Measurements from ENCODE around the gene HS6ST2.

Gene HS6ST2

GRCh38 chrX:132795181-132795580 is 163.2 kb downstream of the HS6ST2 start:
- no peak for DNase-seq (ENCODE audit: low read depth in 2 of 2)

DNA sequence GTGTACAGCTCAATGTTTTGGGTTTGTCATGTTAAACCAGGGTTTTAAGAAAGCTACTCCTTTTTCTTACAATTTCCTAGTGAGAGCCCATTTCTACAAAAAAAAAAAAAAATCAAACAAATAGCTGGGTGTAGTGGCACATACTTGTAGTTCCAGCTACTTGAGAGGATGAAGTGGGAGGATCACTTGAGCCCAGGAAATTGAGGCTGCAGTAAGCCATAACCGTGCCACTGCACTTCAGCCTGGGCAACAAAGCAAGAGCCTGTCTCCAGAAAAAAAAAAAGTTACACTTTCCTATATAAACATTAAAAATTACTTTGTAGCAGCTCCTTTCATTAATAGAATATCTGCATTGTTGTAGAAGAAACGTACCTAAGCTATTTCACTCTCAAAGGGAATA is 166.7 kb downstream of the HS6ST2 start:
- DNase-seq (ENCODE audit: low read depth in 2 of 2): no peak

DNA sequence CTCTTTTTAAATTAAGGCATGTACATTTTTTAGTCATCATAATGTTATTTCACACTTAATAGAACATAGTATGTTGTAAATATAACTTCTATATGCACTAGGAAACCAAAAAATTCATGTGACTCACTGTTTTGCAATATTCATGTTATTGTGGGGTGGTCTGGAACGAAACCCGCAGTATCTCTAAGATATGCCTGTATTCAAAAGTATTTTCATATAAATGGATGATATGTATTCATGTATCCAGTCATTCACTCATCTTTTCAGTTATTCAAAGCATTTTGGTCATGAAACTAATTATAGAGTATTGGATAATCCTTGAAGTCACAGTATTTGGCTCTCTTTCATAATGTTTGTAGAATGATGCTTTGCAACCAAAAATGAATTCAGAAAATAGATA is 168.1 kb downstream of the HS6ST2 start:
- no peak for DNase-seq (ENCODE audit: low read depth in 2 of 2)

DNA sequence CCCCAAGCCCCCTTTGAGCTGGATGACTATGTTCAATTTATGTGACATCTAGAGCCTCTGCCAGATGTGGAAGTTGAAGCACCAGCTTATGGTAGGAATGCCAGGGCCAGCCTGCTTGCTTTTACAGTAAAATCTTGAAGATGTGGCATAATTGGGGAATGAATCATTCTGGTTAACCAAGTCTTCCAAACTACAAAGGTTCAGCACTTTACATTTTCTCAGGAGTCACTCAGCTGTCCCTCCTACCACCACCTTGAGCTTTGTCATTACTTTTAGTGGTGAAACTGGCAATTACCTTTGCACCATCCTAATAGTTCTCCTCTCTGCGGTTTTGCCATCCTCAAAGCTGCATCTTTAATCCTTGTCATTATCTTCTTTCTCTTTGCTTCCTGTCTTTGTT is 172.2 kb downstream of the HS6ST2 start:
- DNase-seq (ENCODE audit: low read depth in 2 of 2): no peak

DNA sequence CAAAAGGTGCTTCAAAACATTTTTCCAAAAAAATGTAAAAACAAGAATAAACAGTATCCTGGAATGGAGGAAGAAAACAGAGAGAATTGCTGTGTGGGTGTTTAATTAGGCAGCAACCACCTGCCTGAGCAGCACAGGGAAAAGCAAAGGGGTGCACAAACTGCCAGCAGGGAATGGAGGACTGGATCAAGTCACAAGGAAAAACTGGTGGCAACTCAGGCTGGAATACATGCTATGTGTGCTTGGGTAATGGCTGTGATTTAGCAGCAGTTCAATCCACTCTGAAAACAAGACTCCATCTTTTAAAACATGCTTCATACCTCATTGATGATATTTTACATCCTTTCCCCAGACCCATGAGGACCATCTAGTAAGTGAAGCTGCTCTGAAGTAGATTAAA is 179.5 kb downstream of the HS6ST2 start:
- no peak for DNase-seq (ENCODE audit: low read depth in 2 of 2)

DNA sequence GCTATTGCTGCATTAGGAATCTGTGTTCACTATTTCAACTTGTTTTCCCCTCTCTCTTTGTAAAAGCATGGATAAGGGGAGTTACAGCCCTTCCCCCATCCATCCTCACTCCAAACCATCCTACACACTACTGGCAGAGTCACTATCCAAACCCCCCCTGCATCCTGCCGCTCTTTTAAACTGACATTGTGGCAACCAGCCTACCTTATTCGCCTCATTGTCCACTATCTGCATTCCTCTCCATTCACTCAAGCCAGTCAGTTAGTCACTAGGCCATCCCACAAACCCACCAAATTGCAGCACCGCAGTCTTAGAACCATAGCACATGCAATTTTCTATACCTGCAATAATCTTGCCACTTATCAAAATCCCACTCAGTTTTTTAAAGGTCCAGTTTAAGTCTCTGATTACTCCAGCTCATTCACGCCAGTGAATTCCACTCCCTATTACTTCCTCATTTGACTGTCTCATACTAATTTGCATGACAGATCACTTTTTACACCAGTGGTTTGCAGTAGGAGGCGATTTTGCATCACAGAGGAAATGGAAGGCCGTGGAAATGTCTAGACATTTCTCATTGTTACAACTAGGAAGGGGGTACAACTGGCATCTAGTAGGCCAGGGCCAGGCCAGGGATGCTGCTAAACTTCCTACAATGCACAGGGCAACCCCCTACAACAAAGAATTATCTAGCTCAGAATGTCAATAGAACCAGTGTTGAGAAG is 181.8 kb downstream of the HS6ST2 start:
- no peak for DNase-seq (ENCODE audit: low read depth in 2 of 2)

GRCh38 chrX:132775263-132775823 is 183.1 kb downstream of the HS6ST2 start:
- no peak for DNase-seq (ENCODE audit: low read depth in 2 of 2)

DNA sequence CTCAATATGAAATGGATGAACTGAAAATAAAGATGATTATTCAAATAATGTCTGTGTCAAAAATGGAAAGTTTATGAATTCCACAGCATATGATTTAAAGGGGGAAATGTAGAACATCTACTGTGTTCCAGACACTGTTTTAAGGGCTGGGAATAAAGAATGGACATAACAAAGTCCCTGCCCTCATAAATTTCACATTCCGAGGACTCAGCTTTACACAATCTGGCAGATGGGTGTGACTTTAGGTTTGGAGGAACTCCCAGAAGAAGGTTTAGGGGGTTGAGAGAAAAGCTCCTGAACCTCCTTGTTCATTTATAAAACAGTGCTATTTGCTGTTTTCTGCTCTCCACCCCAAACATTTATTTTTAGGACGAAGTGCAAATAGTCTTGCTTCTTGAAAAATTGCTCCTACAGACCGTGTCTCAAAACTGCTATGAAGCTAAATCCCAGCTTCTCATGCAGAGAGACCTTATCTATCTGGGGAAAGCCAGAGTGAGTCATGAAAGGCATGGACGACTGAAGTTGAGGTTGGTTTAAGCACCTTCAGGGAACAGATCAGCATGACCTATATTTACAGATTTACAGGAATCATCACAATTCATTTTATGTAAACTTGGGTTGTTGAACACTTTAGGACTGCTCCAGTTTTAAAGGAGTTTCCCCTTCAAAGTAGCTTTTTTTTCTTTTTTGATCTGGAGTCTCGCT is 184.3 kb downstream of the HS6ST2 start:
- no peak for DNase-seq (ENCODE audit: low read depth in 2 of 2)

DNA sequence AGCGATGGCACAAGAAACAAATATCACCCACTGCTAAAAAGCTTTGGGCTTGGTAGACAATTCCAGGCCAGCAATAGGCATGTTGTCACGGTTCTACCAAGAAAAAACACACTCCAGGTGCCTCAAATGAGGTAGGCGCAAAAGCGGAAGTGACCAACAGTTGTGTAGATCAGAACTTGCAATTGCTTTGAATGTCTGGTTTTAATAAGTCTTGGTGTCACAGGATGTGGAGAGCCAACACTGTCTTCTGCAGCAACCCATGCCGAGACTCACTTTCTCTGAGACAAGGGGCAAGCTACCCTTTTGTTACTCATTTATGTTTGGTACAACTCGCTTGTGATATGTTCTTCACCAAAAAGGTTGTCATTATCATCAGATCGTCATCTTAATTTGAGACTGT is 188.8 kb downstream of the HS6ST2 start:
- no peak for DNase-seq (ENCODE audit: low read depth in 2 of 2)

- no peak for DNase-seq (ENCODE audit: low read depth in 2 of 2)
Observed at GRCh38 chrX:132766452-132766851, 192.0 kb downstream of the HS6ST2 start.

- no peak for DNase-seq (ENCODE audit: low read depth in 2 of 2)
Observed at GRCh38 chrX:132763528-132763927, 194.9 kb downstream of the HS6ST2 start.

DNA sequence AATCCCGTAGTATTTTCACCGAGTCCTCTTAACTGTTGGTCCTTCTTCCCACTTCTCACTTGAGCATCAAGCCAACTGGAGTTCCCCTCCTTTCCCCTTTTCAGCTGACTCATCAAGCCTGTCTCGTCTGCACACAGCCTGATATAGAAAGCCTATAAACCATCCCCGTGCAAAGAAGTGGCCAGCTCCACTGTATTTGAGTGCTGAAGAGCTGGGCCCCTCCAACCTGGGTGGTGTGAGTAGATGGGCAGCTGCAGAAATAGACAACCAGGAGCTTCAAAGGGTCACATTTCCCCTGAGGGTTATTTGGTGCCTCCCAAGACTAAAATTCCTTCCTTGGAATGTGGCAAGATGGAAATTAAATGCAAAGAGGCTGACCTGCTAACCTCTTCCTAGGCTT is 199.7 kb downstream of the HS6ST2 start:
- DNase-seq (ENCODE audit: low read depth in 2 of 2): no peak

DNA sequence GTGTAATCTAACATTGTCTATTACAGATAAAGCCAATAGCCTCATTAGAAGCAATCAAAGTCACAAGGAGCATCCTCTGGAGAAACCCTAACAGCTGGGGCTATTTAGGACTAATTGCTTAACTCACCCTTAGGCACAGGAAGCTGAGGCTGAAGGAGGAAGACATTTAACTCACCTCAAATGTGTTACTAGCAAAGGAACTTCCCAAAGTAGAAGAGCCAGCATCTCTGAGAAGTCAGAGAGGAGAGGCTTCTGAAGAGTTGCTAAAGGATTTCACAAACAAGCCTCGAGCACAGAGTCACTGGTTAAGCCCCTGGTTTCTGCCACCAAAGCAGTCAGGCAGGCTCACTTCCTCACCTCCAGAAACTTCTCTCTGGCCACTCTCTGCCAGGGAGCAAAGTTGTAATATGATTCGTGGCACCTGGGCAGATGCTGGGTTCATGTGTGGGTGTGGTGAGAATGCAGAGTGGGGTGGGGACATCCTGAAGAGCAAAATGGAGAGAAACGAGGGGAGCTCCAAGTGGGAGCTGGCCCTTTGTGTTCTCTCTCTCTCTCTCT is 201.3 kb downstream of the HS6ST2 start:
- no peak for DNase-seq (ENCODE audit: low read depth in 2 of 2)

DNA sequence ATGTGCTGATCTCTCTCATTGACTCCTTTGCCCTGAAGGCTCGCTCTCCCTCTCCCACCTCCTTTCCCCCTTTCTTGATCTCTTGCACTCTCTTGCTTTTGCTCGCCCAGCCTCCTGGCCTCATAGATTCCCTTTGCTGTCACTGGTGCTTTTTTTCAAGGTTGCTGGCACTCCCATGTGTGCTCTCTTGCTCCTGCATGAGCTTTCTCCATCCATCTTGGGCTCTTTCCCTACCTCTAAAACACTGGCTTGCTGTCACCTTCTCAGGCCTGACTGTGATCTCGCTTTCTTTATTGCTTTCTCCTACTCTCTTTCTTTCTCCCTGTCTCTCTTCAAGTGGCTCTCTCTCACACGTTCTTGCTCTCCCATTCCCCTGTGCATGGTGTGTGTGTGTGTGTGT is 202.0 kb downstream of the HS6ST2 start:
- DNase-seq (ENCODE audit: low read depth in 2 of 2): no peak

GRCh38 chrX:132751063-132751690 is 207.3 kb downstream of the HS6ST2 start:
- no peak for DNase-seq (ENCODE audit: low read depth in 2 of 2)

GRCh38 chrX:132750331-132751062 is 207.9 kb downstream of the HS6ST2 start:
- no peak for DNase-seq (ENCODE audit: low read depth in 2 of 2)

GRCh38 chrX:132749406-132749805 is 209.0 kb downstream of the HS6ST2 start:
- no peak for DNase-seq (ENCODE audit: low read depth in 2 of 2)

DNA sequence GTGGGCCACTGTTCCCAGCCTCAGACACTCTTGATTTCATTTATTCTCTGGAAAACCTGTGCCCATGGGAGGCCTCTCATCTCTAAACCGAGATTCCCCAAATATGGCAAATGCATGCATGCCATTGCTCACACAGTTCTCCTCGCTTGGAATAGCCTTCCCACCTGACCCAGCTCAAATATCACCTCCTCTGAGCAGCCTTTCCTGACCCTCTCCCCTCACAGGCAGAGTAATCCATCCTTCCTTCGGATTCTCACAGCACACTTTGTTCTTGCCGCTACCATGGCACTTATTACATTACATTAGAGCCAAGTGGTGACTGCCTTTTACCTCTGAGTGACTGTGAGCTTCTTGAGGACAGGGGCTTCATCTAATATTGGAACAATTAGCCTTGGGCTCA is 209.5 kb downstream of the HS6ST2 start:
- DNase-seq (ENCODE audit: low read depth in 2 of 2): no peak

- no peak for DNase-seq (ENCODE audit: low read depth in 2 of 2)
Observed at GRCh38 chrX:132748268-132748667, 210.2 kb downstream of the HS6ST2 start.

GRCh38 chrX:132745593-132745992 is 212.8 kb downstream of the HS6ST2 start:
- no peak for DNase-seq (ENCODE audit: low read depth in 2 of 2)

GRCh38 chrX:132744470-132744869 is 214.0 kb downstream of the HS6ST2 start:
- no peak for DNase-seq (ENCODE audit: low read depth in 2 of 2)

- no peak for DNase-seq (ENCODE audit: low read depth in 2 of 2)
Observed at GRCh38 chrX:132743086-132743485, 215.3 kb downstream of the HS6ST2 start.
